ENCODE results near the gene CARD10.

Gene CARD10

DNA sequence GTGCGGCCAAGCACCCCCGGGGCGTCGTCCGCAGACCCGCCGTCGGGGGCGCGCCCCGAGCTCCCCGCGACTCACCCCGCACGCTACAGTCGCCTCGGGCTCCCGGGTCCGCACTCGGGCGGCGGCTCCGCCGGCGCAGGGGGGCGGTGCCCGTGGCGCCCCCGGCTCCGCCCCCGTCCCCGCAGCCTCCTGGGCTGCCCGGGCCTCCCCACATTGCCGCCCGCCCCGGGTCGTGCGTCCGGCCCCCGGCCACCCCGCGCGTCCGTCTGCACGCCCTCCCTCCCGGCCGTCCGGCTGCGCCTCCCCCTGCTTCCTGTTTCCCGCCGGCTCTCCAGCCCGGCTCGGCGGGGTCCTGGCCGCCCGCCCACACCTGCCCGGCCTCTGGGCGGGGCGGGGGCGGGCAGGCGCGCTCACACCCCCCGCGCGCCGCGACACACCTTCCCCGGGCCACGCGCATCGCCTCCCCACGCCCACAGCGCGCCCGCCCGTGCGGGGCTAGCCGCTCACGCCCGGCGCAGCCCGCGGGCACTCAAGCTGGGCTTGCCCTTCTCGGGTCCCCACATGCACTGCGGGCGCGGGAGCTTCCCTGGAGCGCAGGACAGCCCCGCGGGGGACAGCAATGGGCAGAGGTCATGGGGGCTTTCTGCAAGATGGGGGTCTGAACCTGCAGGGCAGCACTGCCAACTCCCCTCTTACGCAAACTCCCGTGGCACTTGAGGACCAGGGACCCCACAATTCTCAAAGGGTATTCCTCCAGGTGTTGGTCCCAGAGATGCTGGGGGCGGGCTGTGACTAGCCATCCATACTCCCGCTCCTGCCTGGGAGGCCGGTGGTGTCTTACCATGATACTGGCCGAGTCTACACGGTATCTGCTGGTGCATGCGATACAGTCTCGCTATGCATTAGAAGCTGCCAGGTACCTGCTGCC, at the start of gene CARD10:
CARD10 (minus strand) TSS at position 148 of the 928 bp plus-strand sequence. CDS start 215 bp downstream, outside the sequence.
- DNase-seq, result no peak

- no peak for DNase-seq
Measured at GRCh38 chr22:37568448-37569008, 49.3 kb upstream of the CARD10 start.

GRCh38 chr22:37568012-37568411, 48.8 kb upstream of the CARD10 start:
- DNase-seq, result no peak

GRCh38 chr22:37566903-37567798, 47.9 kb upstream of the CARD10 start:
- DNase-seq, result peak; percentile 91 to 94

GRCh38 chr22:37566329-37566837, 47.2 kb upstream of the CARD10 start:
- DNase-seq, result peak; percentile 52 to 58

DNA sequence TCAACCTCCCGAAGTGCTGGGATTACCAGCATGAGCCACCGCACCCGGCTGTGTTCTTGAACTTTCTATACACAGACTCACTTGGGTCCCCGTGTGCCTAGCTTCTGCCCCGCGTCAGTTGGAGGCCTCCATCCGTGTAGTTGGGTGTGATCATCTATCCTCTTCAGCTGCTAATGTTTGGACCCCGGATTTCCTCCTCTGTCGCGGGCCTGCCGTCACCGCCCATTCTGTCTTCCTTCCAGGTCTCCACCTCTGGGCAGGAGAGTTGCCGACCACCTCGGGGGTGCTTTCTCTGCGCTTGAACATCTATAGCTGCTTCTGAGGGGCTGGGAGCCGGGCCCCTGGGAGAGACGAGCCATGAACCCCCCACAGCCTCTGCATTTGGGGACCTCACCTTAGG, 46.6 kb upstream of the CARD10 start:
- DNase-seq, result no peak

DNA sequence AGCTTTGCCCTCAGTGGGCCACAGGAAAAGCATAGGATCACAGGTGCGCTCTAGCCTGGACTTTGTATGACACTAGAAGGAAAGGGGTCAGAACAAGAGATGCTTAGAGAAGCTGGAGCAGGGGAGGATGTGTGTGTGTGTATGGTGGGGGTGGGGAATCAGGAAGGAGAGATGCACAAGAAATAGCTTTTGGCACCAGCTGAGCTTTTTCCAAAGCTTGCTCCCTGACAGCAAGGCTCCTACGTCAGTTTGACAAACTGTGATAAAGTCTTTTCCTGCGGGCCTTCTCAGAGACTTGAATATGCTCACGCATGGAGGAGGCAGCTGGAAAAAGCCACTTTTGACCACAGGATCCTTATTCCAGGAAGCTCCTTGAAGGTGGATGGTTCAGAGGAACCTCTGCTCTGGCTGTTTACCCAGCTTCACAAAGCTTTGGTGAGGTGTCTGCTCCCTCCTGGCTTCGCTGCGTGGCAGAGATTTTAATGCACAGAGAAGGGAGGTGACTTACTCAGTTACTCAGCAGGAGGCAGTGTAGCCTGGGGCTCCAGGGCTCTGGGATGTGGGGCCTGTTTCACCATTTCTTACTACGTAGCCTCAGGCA, 45.0 kb upstream of the CARD10 start:
- DNase-seq, result no peak

DNA sequence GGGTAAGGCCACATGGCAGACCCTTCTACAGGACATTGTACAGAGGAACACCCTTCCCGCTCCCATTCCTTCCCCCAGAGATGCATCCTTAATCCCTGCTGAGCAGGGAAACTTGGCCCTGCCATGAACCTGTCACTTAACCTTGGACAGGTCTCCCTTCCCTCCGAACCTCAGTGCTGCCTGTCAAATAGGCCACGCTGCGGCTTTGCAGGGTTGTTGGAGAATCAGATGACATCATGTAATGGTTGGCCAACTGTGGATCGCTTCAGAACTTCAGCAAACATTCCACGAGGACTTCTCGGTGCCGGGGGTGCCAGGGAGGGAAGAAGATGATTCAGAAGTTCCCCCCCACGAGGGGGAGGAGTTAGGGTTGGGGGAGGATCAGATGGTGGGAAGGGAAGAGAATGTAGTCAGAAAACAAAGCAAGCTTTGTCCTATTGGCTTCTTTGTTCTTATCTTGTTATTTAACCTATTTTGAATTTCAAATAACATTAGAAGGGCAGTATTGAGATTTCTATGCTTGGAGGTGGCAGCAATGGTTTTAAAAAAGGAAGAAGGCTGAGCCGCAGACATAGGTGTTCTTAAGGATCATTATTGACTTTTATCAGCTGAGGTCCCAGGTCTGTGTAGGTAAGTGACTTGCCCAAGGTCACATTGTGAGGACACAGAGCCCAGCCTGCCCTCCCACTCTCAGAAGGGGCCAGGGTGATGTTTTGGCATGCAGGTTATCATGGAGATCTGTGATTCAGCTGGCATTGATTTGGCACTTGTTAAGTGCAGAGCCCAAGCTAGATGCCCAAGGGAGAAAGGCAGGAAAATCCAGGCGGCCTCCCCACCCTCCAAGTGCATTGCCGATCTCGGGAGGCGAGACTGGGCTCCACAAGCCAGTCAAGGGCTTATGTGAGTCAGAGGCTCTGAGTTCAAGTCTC, 44.2 kb upstream of the CARD10 start:
- no peak for DNase-seq

GRCh38 chr22:37562049-37562875, 43.0 kb upstream of the CARD10 start:
- DNase-seq, result no peak

GRCh38 chr22:37561212-37562048, 42.2 kb upstream of the CARD10 start:
- peak; percentile 73 to 77 for DNase-seq

DNA sequence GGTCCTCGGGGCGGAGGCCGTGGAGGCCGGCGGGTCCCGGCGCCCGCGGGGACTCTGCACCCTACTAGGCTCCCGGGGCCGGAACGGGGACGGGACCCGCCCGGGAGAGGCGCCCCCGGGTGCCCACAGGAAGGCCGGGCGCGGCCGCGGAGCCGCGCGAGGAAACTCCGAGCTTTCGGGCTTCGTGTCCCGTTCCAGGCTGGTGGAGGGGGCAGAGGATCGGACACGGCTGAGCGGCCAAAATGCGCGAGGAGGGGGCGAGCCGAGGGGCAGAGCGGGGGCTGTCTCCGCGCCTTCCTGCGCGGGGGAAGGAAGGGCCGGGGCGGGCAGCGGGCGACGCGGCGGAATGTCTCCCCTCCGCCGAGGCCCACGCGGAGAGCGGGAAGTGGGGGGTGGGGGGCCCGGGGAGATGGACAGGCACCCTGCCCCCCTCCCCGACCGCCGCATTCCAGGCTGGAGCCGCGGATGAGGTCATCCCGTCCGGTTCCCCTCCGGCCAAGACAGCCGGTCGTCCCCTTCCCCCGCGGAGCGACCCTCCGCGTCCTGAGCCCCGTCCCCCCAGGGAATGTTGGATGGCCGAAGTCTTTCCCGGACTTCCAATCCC, 41.5 kb upstream of the CARD10 start:
- no peak for DNase-seq

DNA sequence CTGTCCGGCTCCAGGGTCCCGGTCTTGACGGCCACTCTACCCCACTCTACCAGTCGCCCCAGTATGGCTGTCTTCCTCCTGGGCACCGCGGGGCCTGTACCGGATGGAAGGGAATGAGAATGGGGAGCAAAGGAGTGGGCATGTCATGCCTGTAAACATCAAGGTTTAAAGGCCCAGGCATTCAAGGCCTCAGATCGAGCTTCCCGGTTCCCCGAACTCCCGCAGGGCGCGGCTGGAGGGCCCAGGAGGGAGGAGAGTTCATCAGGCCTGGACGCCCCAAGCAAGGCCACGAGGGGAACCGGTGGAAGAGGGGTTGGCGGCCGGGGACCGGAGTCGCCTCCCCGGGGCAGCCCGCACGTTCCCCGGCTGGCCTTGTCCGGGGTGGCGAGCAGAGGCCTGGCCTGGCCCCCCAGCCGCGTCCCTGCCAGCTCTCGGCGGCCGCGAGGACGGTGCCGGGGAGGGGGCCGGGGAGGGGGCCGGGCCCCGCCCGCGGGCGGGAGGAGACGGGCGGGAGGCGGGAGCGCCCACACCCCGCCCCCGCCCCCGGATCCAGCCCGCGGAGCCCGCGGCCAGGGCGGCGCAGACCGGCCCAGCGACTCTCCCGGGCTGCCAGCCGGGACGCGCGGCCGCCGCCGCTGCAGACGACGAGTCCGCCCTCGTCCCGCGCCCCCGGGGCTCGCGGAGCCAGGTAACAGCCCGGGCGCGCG, 40.8 kb upstream of the CARD10 start, which contains the start of gene CDC42EP1:
CDC42EP1 (plus strand) TSS at position 580 of the 707 bp plus-strand sequence. CDS start 5,870 bp downstream, outside the sequence.
- DNase-seq, result no peak

- no peak for DNase-seq
Measured at GRCh38 chr22:37559521-37559900, 40.3 kb upstream of the CARD10 start.

GRCh38 chr22:37558815-37559214, 39.6 kb upstream of the CARD10 start:
- no peak for DNase-seq

DNA sequence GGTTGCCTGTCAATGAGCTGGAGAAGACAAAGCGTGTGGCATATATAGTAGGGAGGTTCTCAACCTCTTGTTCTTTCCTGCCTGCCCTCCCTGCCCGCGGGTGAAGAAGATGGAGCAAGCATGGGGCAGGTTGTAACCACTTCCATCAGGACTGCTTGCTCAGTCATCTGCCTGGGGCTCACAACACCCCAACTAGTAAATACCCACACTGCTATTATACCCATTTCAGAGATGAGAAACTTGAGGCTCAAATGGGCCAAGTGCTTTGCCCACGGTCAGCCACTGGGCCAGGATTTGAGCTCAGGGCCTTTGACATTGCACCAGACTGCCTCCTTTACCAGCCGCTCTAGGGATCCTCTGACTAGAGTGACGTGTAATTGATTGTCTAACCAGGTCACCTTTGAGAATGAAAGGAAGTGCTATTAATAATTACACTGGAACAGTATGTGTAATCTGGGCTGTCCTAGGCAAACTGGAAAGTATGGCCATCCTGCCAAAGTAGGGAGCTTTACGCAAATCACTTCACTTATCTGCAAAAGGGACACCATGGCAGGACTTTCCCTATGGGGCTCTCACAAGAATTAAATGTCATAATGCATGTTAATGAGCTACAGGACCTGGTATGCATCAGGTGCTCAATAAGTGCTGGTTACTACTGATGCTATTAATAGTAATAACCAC, 38.2 kb upstream of the CARD10 start:
- DNase-seq, result no peak

DNA sequence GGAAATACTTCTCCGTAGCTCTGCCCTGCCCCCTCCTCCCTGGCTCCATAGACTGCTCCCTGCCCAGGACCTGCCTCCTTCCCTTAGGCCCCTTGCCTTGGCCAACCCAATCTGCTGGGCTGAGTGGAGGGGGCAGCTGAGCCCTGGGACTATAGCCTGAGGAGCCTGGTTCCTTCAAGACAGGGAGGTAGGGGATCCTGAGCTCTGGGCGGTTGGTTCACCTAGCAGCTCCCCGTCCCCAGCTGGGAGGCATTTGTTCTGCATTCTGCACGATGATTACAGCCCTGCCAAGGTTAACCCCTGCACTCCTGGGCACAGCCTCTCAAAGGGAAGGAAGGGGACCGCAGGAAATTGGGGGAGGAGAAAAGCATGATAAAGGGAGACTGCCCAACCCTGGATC, 37.5 kb upstream of the CARD10 start:
- DNase-seq, result no peak

GRCh38 chr22:37555029-37555428, 35.8 kb upstream of the CARD10 start:
- no peak for DNase-seq

DNA sequence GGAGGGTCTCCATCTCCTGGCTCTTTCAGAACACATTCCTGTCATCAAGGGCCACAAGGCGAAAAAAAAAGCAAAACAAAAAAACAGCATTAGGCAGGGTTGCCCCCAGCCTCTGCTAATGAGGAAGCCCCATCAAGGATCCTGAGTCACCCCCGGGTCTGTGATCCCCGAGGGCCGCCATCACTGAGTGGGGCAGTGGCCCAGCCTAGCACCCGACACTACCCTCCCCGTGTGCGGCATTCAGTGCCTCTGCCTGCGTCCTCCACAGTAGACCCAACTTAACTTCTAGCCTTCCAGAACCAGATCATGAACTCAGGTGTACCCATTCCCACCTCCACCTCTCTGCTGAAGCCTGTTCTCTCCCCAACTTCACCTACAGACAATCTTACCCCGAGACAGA, 34.5 kb upstream of the CARD10 start:
- no peak for DNase-seq
